Activated T-helper 2 cell treated with anti-CD3 and anti-CD28 coated beads, Interferon-gamma antibody, Interleukin-2, Interleukin-4, amounts not matched to agents 10 μg/mL and 5 μg/mL and 100 μg/mL, durations not matched to agents 14 hours and 24 hours and 36 hours (primary cell): ENCODE results near the gene ADH5. TPM values are rescaled to one million over a fixed set of nuclear protein-coding genes. Genes with fewer than 3 reads are reported as not detected.
"Not testable (repeated sequence)": the region's sequence is repeated elsewhere in the genome, so short reads cannot be mapped to it uniquely, and the experiment has no call there.

Experiments
- DNase-seq: peaks from one replicate; pipeline ENCODE4 v3.0.0; 2021; ENCODE audit warnings: low spot score
- H3K27ac Mint-ChIP-seq: one replicate; pipeline ENCODE4 v1.8.0; 2021; ENCODE audit warnings: mixed read lengths
- H3K27me3 Mint-ChIP-seq: one replicate; pipeline ENCODE4 v1.8.0; 2021; ENCODE audit warnings: low read depth, mixed read lengths
- H3K36me3 Mint-ChIP-seq: one replicate; pipeline ENCODE4 v1.8.0; 2021; ENCODE audit warnings: low read depth, mixed read lengths
- H3K4me1 Mint-ChIP-seq: one replicate; pipeline ENCODE4 v1.8.0; 2021; ENCODE audit warnings: low read depth, mixed read lengths
- H3K4me3 Mint-ChIP-seq: one replicate; pipeline ENCODE4 v1.8.0; 2021; ENCODE audit warnings: low read depth, mild to moderate bottlenecking, moderate library complexity, mixed read lengths
- H3K9me3 Mint-ChIP-seq: one replicate; pipeline ENCODE4 v1.8.0; 2021; ENCODE audit warnings: mixed read lengths
- intact Hi-C: fragments of 100-400 bp; cut with micrococcal nuclease; formaldehyde crosslinking; loops from one replicate; pipeline ENCODE4 v1.15.1; 2023
- total RNA-seq: library from RNA; stranded (reverse); gene quantifications from 2 replicates; pipeline ENCODE4 v1.2.3, GENCODE V29; 2022

Gene ADH5
- total RNA-seq, 1 donor from 2014 or later, result 93.8 TPM

GRCh38 chr4:99052902-99053301, 35.7 kb downstream of the ADH5 start:
- intact Hi-C loops, result loop anchor here (2.0 to 10.0 kb wide), 4 partner anchors 388 to 908 kb away; partner anchors contain the start of genes RAP1GDS1 and STPG2
- Mint-ChIP-seq H3K4me1 (peaks cover 43% of the 10 kb centered on the region), H3K4me3 (no peak overlapping the region), H3K9me3 (no peaks in the 10 kb centered on the region), H3K36me3 (peaks cover 66% of the 10 kb centered on the region), H3K27me3 (no peaks in the 10 kb centered on the region), H3K27ac (peak overlapping the region; percentile 58)
- DNase-seq, result no peak

DNA sequence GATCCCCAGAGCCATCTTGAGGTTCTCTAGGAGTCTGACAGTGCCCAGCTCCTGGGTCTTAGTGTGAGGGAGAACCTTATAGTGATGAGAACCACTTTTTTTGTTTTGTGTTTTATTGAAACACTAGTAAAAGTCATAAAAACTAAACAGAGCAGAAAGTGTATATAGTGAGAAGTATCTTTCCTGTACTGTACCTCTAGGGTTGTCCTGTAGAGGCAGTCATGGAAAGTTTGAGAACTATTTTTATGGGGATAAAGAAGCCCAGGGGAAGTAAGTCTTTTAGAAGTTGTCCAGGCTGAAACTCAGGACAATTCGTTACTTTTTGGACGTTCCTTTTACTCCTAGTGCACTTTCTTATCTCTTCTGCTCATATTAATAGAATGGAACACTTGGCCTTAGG, 40.9 kb downstream of the ADH5 start:
- Mint-ChIP-seq H3K36me3 (peaks cover 85% of the 10 kb centered on the region), H3K4me1 (peaks cover 35% of the 10 kb centered on the region), H3K4me3 (no peak overlapping the region), H3K9me3 (peaks cover 7% of the 10 kb centered on the region), H3K27me3 (no peaks in the 10 kb centered on the region), H3K27ac (no peak overlapping the region)
- intact Hi-C loops, result no loop called here
- no peak for DNase-seq

- Mint-ChIP-seq H3K27me3 (no peaks in the 10 kb centered on the region), H3K4me3 (peak overlapping the region; percentile 42), H3K27ac (peak overlapping the region; percentile 82), H3K4me1 (peaks cover 25% of the 10 kb centered on the region), H3K36me3 (peaks cover 75% of the 10 kb centered on the region), H3K9me3 (peaks cover 9% of the 10 kb centered on the region)
- intact Hi-C loops, result no loop called here
- no peak for DNase-seq
Measured at GRCh38 chr4:99043346-99043745, 45.2 kb downstream of the ADH5 start.

DNA sequence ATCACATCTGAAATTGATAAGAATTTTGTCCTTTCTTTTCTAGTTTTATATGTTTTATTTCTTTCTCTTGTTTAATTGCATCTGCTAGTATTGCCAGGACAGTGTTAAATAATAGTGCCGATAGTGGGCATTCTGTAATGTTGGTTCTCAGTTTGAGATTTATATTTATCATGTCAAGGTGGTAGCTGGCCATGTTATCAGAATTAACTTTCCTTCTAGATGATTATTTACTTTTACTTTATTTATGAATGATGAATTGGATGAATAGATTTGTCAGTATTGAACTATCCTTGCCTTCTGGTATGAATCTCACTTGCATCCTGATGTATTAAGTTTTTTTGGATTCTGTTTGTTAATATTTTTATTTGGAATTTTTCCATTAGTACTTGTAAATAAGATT, 50.4 kb downstream of the ADH5 start:
- Mint-ChIP-seq H3K4me1 (peaks cover 12% of the 10 kb centered on the region), H3K9me3 (peaks cover 21% of the 10 kb centered on the region), H3K27me3 (no peaks in the 10 kb centered on the region), H3K27ac (no peak overlapping the region), H3K4me3 (no peak overlapping the region), H3K36me3 (peaks cover 76% of the 10 kb centered on the region)
- DNase-seq, result no peak
- intact Hi-C loops, result no loop called here

- H3K27me3 Mint-ChIP-seq, result no peaks in the 10 kb centered on the region
- no peak overlapping the region for H3K27ac Mint-ChIP-seq
- H3K9me3 Mint-ChIP-seq, result peaks cover 19% of the 10 kb centered on the region
- peaks cover 73% of the 10 kb centered on the region for H3K36me3 Mint-ChIP-seq
- no peak for DNase-seq
- no peak overlapping the region for H3K4me3 Mint-ChIP-seq
- intact Hi-C loops, result no loop called here
- H3K4me1 Mint-ChIP-seq, result peaks cover 20% of the 10 kb centered on the region
Measured at GRCh38 chr4:99033956-99034355, 54.6 kb downstream of the ADH5 start.

- H3K27me3 Mint-ChIP-seq, result no peaks in the 10 kb centered on the region
- peaks cover 37% of the 10 kb centered on the region for H3K36me3 Mint-ChIP-seq
- H3K9me3 Mint-ChIP-seq, result no peaks in the 10 kb centered on the region
- peaks cover 23% of the 10 kb centered on the region for H3K4me1 Mint-ChIP-seq
- DNase-seq, result no peak
- no peak overlapping the region for H3K4me3 Mint-ChIP-seq
- peak overlapping the region; percentile 35 for H3K27ac Mint-ChIP-seq
- intact Hi-C loops, result no loop called here
Measured at GRCh38 chr4:99029852-99030251, 58.7 kb downstream of the ADH5 start.

GRCh38 chr4:99029018-99029735, 59.4 kb downstream of the ADH5 start:
- H3K4me3 Mint-ChIP-seq, result no peak overlapping the region
- H3K4me1 Mint-ChIP-seq, result peaks cover 30% of the 10 kb centered on the region
- H3K27ac Mint-ChIP-seq, result peak overlapping the region; percentile 35
- H3K36me3 Mint-ChIP-seq, result peaks cover 34% of the 10 kb centered on the region
- no peaks in the 10 kb centered on the region for H3K27me3 Mint-ChIP-seq
- no peak for DNase-seq
- H3K9me3 Mint-ChIP-seq, result no peaks in the 10 kb centered on the region
- intact Hi-C loops, result no loop called here

- Mint-ChIP-seq H3K36me3 (peaks cover 26% of the 10 kb centered on the region), H3K4me1 (peaks cover 34% of the 10 kb centered on the region), H3K27ac (no peak overlapping the region), H3K4me3 (no peak overlapping the region), H3K27me3 (no peaks in the 10 kb centered on the region), H3K9me3 (no peaks in the 10 kb centered on the region)
- no peak for DNase-seq
- intact Hi-C loops, result no loop called here
Measured at GRCh38 chr4:99028187-99028586, 60.4 kb downstream of the ADH5 start.

- no peak overlapping the region for H3K4me3 Mint-ChIP-seq
- peaks cover 24% of the 10 kb centered on the region for H3K36me3 Mint-ChIP-seq
- intact Hi-C loops, result no loop called here
- no peaks in the 10 kb centered on the region for H3K27me3 Mint-ChIP-seq
- DNase-seq, result no peak
- H3K4me1 Mint-ChIP-seq, result peaks cover 34% of the 10 kb centered on the region
- H3K27ac Mint-ChIP-seq, result no peak overlapping the region
- no peaks in the 10 kb centered on the region for H3K9me3 Mint-ChIP-seq
Measured at GRCh38 chr4:99027304-99027703, 61.3 kb downstream of the ADH5 start.

DNA sequence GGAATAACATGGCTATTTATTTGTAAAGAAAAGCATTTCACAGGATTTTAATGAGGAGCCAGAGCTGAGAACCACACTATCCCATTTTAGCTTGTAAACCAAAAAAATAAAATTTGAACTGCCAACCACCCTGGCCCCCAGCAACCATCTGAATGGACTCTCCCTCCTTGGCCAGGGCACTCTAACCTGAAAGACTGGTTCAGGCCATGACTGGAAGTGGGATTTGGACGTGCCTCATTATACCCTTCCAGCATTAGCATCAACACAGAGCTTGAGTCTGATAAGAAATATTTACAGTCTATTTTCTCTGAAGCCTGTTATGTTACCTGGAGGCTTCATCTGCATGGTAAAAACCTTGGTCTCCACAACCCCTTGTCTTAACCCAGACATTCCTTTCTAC, 63.1 kb downstream of the ADH5 start:
- Mint-ChIP-seq H3K27ac (no peak overlapping the region), H3K4me3 (no peak overlapping the region), H3K36me3 (peaks cover 28% of the 10 kb centered on the region), H3K27me3 (no peaks in the 10 kb centered on the region), H3K9me3 (peaks cover 12% of the 10 kb centered on the region), H3K4me1 (peaks cover 29% of the 10 kb centered on the region)
- DNase-seq, result no peak
- intact Hi-C loops, result no loop called here

GRCh38 chr4:99024481-99025275, 63.9 kb downstream of the ADH5 start:
- Mint-ChIP-seq H3K27ac (no peak overlapping the region), H3K4me1 (peaks cover 23% of the 10 kb centered on the region), H3K36me3 (peaks cover 28% of the 10 kb centered on the region), H3K9me3 (peaks cover 17% of the 10 kb centered on the region), H3K27me3 (no peaks in the 10 kb centered on the region), H3K4me3 (no peak overlapping the region)
- no peak for DNase-seq
- intact Hi-C loops, result no loop called here

GRCh38 chr4:99023800-99024251, 64.8 kb downstream of the ADH5 start:
- Mint-ChIP-seq H3K36me3 (peaks cover 29% of the 10 kb centered on the region), H3K4me1 (peaks cover 16% of the 10 kb centered on the region), H3K9me3 (peaks cover 23% of the 10 kb centered on the region)
- H3K27ac Mint-ChIP-seq, DNase-seq, H3K27me3 Mint-ChIP-seq, intact Hi-C loops, H3K4me3 Mint-ChIP-seq: not testable (repeated sequence)

- Mint-ChIP-seq H3K9me3 (peaks cover 29% of the 10 kb centered on the region), H3K4me3 (no peak overlapping the region), H3K27ac (no peak overlapping the region), H3K27me3 (no peaks in the 10 kb centered on the region), H3K4me1 (peaks cover 15% of the 10 kb centered on the region), H3K36me3 (peaks cover 41% of the 10 kb centered on the region)
- DNase-seq, result no peak
- intact Hi-C loops, result no loop called here
Measured at GRCh38 chr4:99022566-99022965, 66.0 kb downstream of the ADH5 start.
